K562 (cell line): ENCODE measurements around the gene SLPI. TPM values are rescaled to one million over a fixed set of nuclear protein-coding genes. Genes with fewer than 3 reads are reported as not detected.
A peak's percentile ranks its signal among the peaks of the same experiment; 100 is the strongest.

Source experiments
- ATAC-seq: fragments of 200-7000 bp; cut with Tn5 transposase; 3 replicates; pipeline ENCODE4 v1.9.1; 2020; ENCODE audit warnings: moderate library complexity
- BruUV-seq: library from RNA; stranded (reverse); fragments of 400-500 nt; replicated peaks from 2 replicates; lab custom pipeline; 2021; lab: Mats Ljungman, UMichigan
- CTCF ChIA-PET: fragments of 300-600 bp; formaldehyde crosslinking; extraction: SDS; loops from one replicate; lab custom pipeline; 2021; ENCODE audit warnings: low intra/inter-chr PET ratio; lab: Yijun Ruan, JAX
- POLR2A ChIA-PET: fragments of 300-600, 350-650 bp; sonication (Branson Sonifier 250); formaldehyde crosslinking; extraction: SDS; loops from one replicate; lab custom pipeline; 2021; ENCODE audit warnings: antibody characterized with exemption, inconsistent platforms; lab: Yijun Ruan, JAX
- DNase-seq, 4 experiments: peaks; one replicate each; pipeline versions ENCODE4 v3.0.0 to v3.0.0-alpha.2; 2011 to 2018; ENCODE audit warnings: low spot score in 3 of 4, mixed read lengths in 3 of 4; ENCODE audit errors: extremely low read depth in 1 of 4
- FAIRE-seq: peaks from 2 replicates; lab custom pipeline; 2011; peaks lifted over from hg19 to GRCh38; lab: Jason Lieb, UNC
- H2AFZ ChIP-seq: 2 replicates; pipeline ENCODE4 v1.6.0; 2011; ENCODE audit warnings: low read depth, low read length, control low read depth, inconsistent platforms
- H3K27ac ChIP-seq: fragments of 200-600 bp; 3 replicates; pipeline ENCODE4 v1.8.0; 2011; ENCODE audit warnings: low read depth, mild to moderate bottlenecking, control low read depth, inconsistent platforms, low read length, moderate library complexity, mixed read lengths; ENCODE audit errors: extremely low read depth
- H3K27me3 ChIP-seq, 2 experiments: fragments of 300-600 bp in 1 of 2; 2 replicates in 1 of 2; 3 replicates in 1 of 2; pipeline versions ENCODE4 v1.6.0 to v1.8.0; 2011; ENCODE audit warnings: inconsistent platforms in 2 of 2, low read length in 2 of 2, mild to moderate bottlenecking in 1 of 2, mixed read lengths in 1 of 2, moderate library complexity in 1 of 2; ENCODE audit not compliant: control insufficient read depth in 2 of 2, insufficient read depth in 2 of 2
- H3K36me3 ChIP-seq: fragments of 300-600 bp; 3 replicates; pipeline ENCODE4 v1.8.0; 2011; ENCODE audit warnings: mild to moderate bottlenecking, low read length, inconsistent platforms; ENCODE audit not compliant: control insufficient read depth, insufficient read depth
- H3K4me1 ChIP-seq, 2 experiments: fragments of 200-600 bp in 1 of 2; replicated peaks in 1 of 2; 2 replicates in 1 of 2; 3 replicates in 1 of 2; pipeline versions ENCODE4 v1.5.1 to v1.8.0; 2011; ENCODE audit warnings: inconsistent platforms in 2 of 2, low read length in 2 of 2, mild to moderate bottlenecking in 1 of 2, mixed read lengths in 1 of 2, moderate library complexity in 1 of 2; ENCODE audit not compliant: control insufficient read depth in 2 of 2, insufficient read depth in 2 of 2
- H3K4me2 ChIP-seq: 2 replicates; pipeline ENCODE4 v1.6.1; 2011; ENCODE audit warnings: low read length, control low read depth, inconsistent platforms, mixed read lengths; ENCODE audit not compliant: insufficient read depth
- H3K4me3 ChIP-seq: fragments of 200-600 bp; sonication (generic), shearing (Covaris generic); 2 replicates; pipeline ENCODE4 v1.5.1; 2016; ENCODE audit warnings: control low read depth, inconsistent platforms
- H3K79me2 ChIP-seq: fragments of 200-600 bp; 3 replicates; pipeline ENCODE4 v1.8.0; 2011; ENCODE audit warnings: low read length, inconsistent platforms; ENCODE audit not compliant: control insufficient read depth, insufficient read depth
- H3K9ac ChIP-seq, 2 experiments: 2 replicates each; pipeline versions ENCODE4 v1.6.0 to v1.6.1; 2011; ENCODE audit warnings: low read depth in 2 of 2, low read length in 2 of 2, control low read depth in 1 of 2, inconsistent platforms in 1 of 2, mild to moderate bottlenecking in 1 of 2, mixed read lengths in 1 of 2; ENCODE audit not compliant: insufficient read depth in 1 of 2
- H3K9me1 ChIP-seq: one replicate; pipeline ENCODE4 v1.6.0; 2011; ENCODE audit warnings: inconsistent platforms, mild to moderate bottlenecking, low read length, moderate library complexity; ENCODE audit not compliant: control insufficient read depth, insufficient read depth
- H3K9me3 ChIP-seq: replicated peaks from 2 replicates; pipeline ENCODE4 v1.5.1; 2011; ENCODE audit warnings: low read depth, low read length, inconsistent platforms; ENCODE audit not compliant: control insufficient read depth, insufficient read depth
- H4K20me1 ChIP-seq: replicated peaks from 2 replicates; pipeline ENCODE4 v1.6.1; 2011; ENCODE audit warnings: low read length, inconsistent platforms, mixed read lengths; ENCODE audit not compliant: control insufficient read depth, insufficient read depth
- SPI1 ChIP-seq: IDR thresholded peaks from 2 replicates; pipeline ENCODE4 v1.6.1; 2011; ENCODE audit warnings: low read depth, low read length, control low read depth, borderline replicate concordance
- WGBS: fragments of 100-300 bp; shearing (Covaris generic); methylation state at CpG from one replicate; pipeline ENCODE4 v1.1.6; 2016; ENCODE audit warnings: low coverage, mixed read lengths; ENCODE audit not compliant: insufficient coverage; ENCODE audit errors: missing lambda C conversion rate; 5-methylcytosine and 5-hydroxymethylcytosine counted together
- in situ Hi-C: fragments of 300-500 bp; cut with MboI; formaldehyde crosslinking; loops from 4 replicates; pipeline ENCODE4 v1.15.0; 2018; ENCODE audit warnings: inconsistent platforms, mixed read lengths
- intact Hi-C: fragments of 100-400 bp; cut with micrococcal nuclease; formaldehyde crosslinking; loops from 2 replicates; pipeline ENCODE4 v1.14.2; 2022
- polyA plus RNA-seq, 8 experiments: library from polyadenylated mRNA; depleted of rRNA in 4 of 8; stranded (reverse) in 5 of 8; unstranded in 3 of 8; fragments of >200 nt; fragmentation: Nextera tagmentation in 2 of 8; fragmentation: Illumina TruSeq in 1 of 8; extraction: Ambion mirVana in 2 of 8; extraction: Trizol in 1 of 8; gene quantifications; 2 replicates each; pipeline versions ENCODE4 v1.2.1 to v1.2.3, GENCODE V29; 2011 to 2014; ENCODE audit warnings: inconsistent platforms in 1 of 8, missing spikeins in 1 of 8
- total RNA-seq, 7 experiments: library from RNA; depleted of rRNA in 6 of 7; stranded (reverse); fragments of >200 nt in 6 of 7; fragmentation: Illumina TruSeq in 2 of 7; extraction: Trizol in 2 of 7; gene quantifications; 2 replicates each; pipeline versions ENCODE4 v1.2.1 to v1.2.3, GENCODE V29; 2011 to 2021; ENCODE audit warnings: low replicate concordance in 1 of 7
- TF ChIP-seq, protein P1 (sequence below): sonication (generic); formaldehyde crosslinking; IDR thresholded peaks from 2 replicates; pipeline ENCODE4 v1.9.0; 2022; ENCODE audit warnings: mild to moderate bottlenecking, missing genetic modification reagents

Gene SLPI
- total and polyA plus RNA-seq, 9 of the 15 experiments (the other 6 are each of a cell fraction or from before 2014, with no cell fraction given), result 0.78 TPM; not detected in 8

DNA sequence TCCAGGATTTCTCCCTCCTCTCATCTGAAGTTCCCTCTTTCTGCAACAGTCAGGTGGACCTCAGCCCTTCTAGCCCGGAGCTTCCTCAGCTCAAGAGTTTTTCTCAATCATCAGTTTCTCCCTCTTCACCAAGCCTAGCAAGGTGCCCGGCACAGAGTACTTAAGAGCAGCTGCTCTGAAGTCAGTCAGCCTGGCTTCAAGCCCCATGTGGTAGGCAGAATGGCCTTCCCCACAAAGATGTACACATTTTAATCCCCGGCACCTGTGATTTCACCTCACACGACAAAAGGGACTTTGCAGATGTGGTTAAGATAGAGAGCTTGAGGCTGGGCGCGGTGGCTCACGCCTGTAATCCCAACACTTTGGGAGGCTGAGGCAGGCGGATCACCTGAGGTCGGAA lies 37.2 kb upstream of the SLPI start:
- no peak overlapping the region for H3K4me2 ChIP-seq
- intact Hi-C loops, result loop anchor here (2.0 to 5.0 kb wide), 2 partner anchors 54 to 153 kb away; no protein-coding TSS in a partner anchor

More for the DNA sequence above, 37.2 kb upstream of the SLPI start:
- Histone ChIP-seq H3K79me2 (no peaks in the 10 kb centered on the region), H3K36me3 (no peaks in the 10 kb centered on the region), H3K4me1 (peaks cover 10 to 12% of the 10 kb centered on the region in 2 experiments; a peak in 4 of 5 replicates), H3K9me3 (peaks cover 3% of the 10 kb centered on the region; the same call in 1 of the 2 replicates), H3K27me3 (peaks cover 13 to 57% of the 10 kb centered on the region in 2 experiments; a peak in 4 of 5 replicates), H3K4me3 (no peak overlapping the region), H4K20me1 (peaks cover 5% of the 10 kb centered on the region; the same call in 1 of the 2 replicates), H3K9me1 (no peaks in the 10 kb centered on the region), H3K27ac (no peak overlapping the region), H3K9ac (no peak overlapping the region), H2AFZ (no peak overlapping the region)
- TF ChIP-seq SPI1, result no peak
- TF ChIP-seq, protein P1, sequence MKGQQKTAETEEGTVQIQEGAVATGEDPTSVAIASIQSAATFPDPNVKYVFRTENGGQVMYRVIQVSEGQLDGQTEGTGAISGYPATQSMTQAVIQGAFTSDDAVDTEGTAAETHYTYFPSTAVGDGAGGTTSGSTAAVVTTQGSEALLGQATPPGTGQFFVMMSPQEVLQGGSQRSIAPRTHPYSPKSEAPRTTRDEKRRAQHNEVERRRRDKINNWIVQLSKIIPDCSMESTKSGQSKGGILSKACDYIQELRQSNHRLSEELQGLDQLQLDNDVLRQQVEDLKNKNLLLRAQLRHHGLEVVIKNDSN, result 0 out of 2 replicates have a peak, but pooled peaks have one; percentile 12
- CTCF ChIA-PET, result interaction anchor here (1.2 to 2.4 kb wide), 3 partner anchors 248 to 491 kb away, joined by 4 to 7 read pairs (median 6); no protein-coding TSS in a partner anchor
- ATAC-seq (no peak), DNase-seq (no peak), FAIRE-seq (no peak)
- in situ Hi-C loops, result no loop called here
- 7% methylated on average over 9 of the region's 9 CpGs for WGBS
- no TSS peak for BruUV-seq
- POLR2A ChIA-PET, result interaction anchor here (0.6 kb wide), 1 partner anchor 18 kb away, joined by 3 read pairs; no protein-coding TSS in a partner anchor
